Large intestine (tissue), 3 donors: ENCODE results near the gene NUDT3. TPM values are rescaled to one million over a fixed set of nuclear protein-coding genes. Genes with fewer than 3 reads are reported as not detected.
"Not testable (repeated sequence)": the region's sequence is repeated elsewhere in the genome, so short reads cannot be mapped to it uniquely, and the experiment has no call there.

Source experiments
- DNase-seq, 2 donors: peaks; one replicate each; pipeline versions ENCODE4 v3.0.0 to v3.0.0-alpha.2; 2013
- H3K27ac ChIP-seq: one replicate; pipeline ENCODE4 v1.5.1; 2013; ENCODE audit warnings: low read length
- H3K27me3 ChIP-seq: 2 replicates; pipeline ENCODE4 v1.6.1; 2013; ENCODE audit warnings: low read length; ENCODE audit not compliant: control insufficient read depth, insufficient read depth
- H3K36me3 ChIP-seq: 2 replicates; pipeline ENCODE4 v1.6.1; 2013; ENCODE audit warnings: low read length; ENCODE audit not compliant: control insufficient read depth, insufficient read depth
- H3K4me1 ChIP-seq: one replicate; pipeline ENCODE4 v1.6.1; 2013; ENCODE audit warnings: low read length; ENCODE audit not compliant: control insufficient read depth, insufficient read depth
- H3K4me3 ChIP-seq: one replicate; pipeline ENCODE4 v1.5.1; 2013; ENCODE audit warnings: low read length
- H3K9me3 ChIP-seq: one replicate; pipeline ENCODE4 v1.6.1; 2013; ENCODE audit warnings: mild to moderate bottlenecking, low read depth, low read length, moderate library complexity; ENCODE audit not compliant: control insufficient read depth
- WGBS: methylation state at CpG from one replicate; pipeline ENCODE4 v1.1.5; 2013; ENCODE audit warnings: low lambda C conversion rate; ENCODE audit not compliant: insufficient coverage; 5-methylcytosine and 5-hydroxymethylcytosine counted together
- polyA plus RNA-seq: library from polyadenylated mRNA; unstranded; fragments of 120-200 nt; gene quantifications from one replicate; pipeline ENCODE4 v1.2.1, GENCODE V29; 2013

Gene NUDT3
- polyA plus RNA-seq, 1 donor, result 13.5 TPM

- H3K9me3 ChIP-seq, result no peaks in the 10 kb centered on the region
- no peak overlapping the region for H3K4me3 ChIP-seq
- no peak for DNase-seq
- H3K27ac ChIP-seq, result peak overlapping the region; percentile 0
- WGBS, result no CpG with 5 or more reads among the region's 8 CpGs
- peaks cover 12% of the 10 kb centered on the region for H3K4me1 ChIP-seq
- peaks cover 2% of the 10 kb centered on the region for H3K36me3 ChIP-seq
- H3K27me3 ChIP-seq, result no peaks in the 10 kb centered on the region
These were observed 67.6 kb downstream of the NUDT3 start for GRCh38 chr6:34324738-34325444.

GRCh38 chr6:34324221-34324620 lies 68.2 kb downstream of the NUDT3 start:
- H3K9me3 ChIP-seq, H3K27me3 ChIP-seq, H3K4me3 ChIP-seq, H3K27ac ChIP-seq, H3K36me3 ChIP-seq, DNase-seq: not testable (repeated sequence)
- WGBS, result no CpG with 5 or more reads among the region's 2 CpGs
- H3K4me1 ChIP-seq, result peaks cover 16% of the 10 kb centered on the region

- H3K4me1 ChIP-seq, result peaks cover 25% of the 10 kb centered on the region
- DNase-seq, result no peak
- no peak overlapping the region for H3K27ac ChIP-seq
- H3K27me3 ChIP-seq, result no peaks in the 10 kb centered on the region
- no peaks in the 10 kb centered on the region for H3K9me3 ChIP-seq
- peaks cover 2% of the 10 kb centered on the region for H3K36me3 ChIP-seq
- H3K4me3 ChIP-seq, result no peak overlapping the region
- 97% methylated on average over 6 of the region's 6 CpGs for WGBS
These were observed 69.2 kb downstream of the NUDT3 start for GRCh38 chr6:34323300-34323699.

GRCh38 chr6:34322732-34323131 lies 69.7 kb downstream of the NUDT3 start:
- no peaks in the 10 kb centered on the region for H3K27me3 ChIP-seq
- peaks cover 29% of the 10 kb centered on the region for H3K4me1 ChIP-seq
- no peaks in the 10 kb centered on the region for H3K9me3 ChIP-seq
- WGBS, result no CpG with 5 or more reads among the region's 1 CpG
- H3K27ac ChIP-seq, result no peak overlapping the region
- H3K4me3 ChIP-seq, result no peak overlapping the region
- DNase-seq, result no peak
- peaks cover 2% of the 10 kb centered on the region for H3K36me3 ChIP-seq

- WGBS, result 90% methylated on average over 2 of the region's 5 CpGs
- no peaks in the 10 kb centered on the region for H3K9me3 ChIP-seq
- H3K27me3 ChIP-seq, result no peaks in the 10 kb centered on the region
- H3K4me1 ChIP-seq, result peaks cover 34% of the 10 kb centered on the region
- H3K27ac ChIP-seq, result no peak overlapping the region
- no peak overlapping the region for H3K4me3 ChIP-seq
- no peak for DNase-seq
- H3K36me3 ChIP-seq, result no peaks in the 10 kb centered on the region
These were observed 70.6 kb downstream of the NUDT3 start for GRCh38 chr6:34321821-34322220.

GRCh38 chr6:34319471-34319885 lies 73.0 kb downstream of the NUDT3 start:
- DNase-seq, result peak; percentile 83 to 93
- Histone ChIP-seq H3K36me3 (no peaks in the 10 kb centered on the region), H3K27ac (peak overlapping the region; percentile 83), H3K27me3 (no peaks in the 10 kb centered on the region), H3K9me3 (no peaks in the 10 kb centered on the region), H3K4me1 (peaks cover 34% of the 10 kb centered on the region), H3K4me3 (no peak overlapping the region)
- no CpG with 5 or more reads among the region's 4 CpGs for WGBS

GRCh38 chr6:34318499-34319470 lies 73.7 kb downstream of the NUDT3 start:
- WGBS, result 86% methylated on average over 1 of the region's 4 CpGs
- Histone ChIP-seq H3K4me1 (peaks cover 34% of the 10 kb centered on the region), H3K27ac (peak overlapping the region; percentile 83), H3K27me3 (no peaks in the 10 kb centered on the region), H3K36me3 (no peaks in the 10 kb centered on the region), H3K9me3 (no peaks in the 10 kb centered on the region), H3K4me3 (no peak overlapping the region)
- peak in 1 of 2 donors; percentile 27 for DNase-seq

- Histone ChIP-seq H3K36me3 (no peaks in the 10 kb centered on the region), H3K4me1 (peaks cover 34% of the 10 kb centered on the region), H3K4me3 (no peak overlapping the region), H3K27me3 (no peaks in the 10 kb centered on the region), H3K9me3 (no peaks in the 10 kb centered on the region), H3K27ac (peak overlapping the region; percentile 83)
- 50% methylated on average over 1 of the region's 3 CpGs for WGBS
- DNase-seq, result no peak
These were observed 74.5 kb downstream of the NUDT3 start for GRCh38 chr6:34317882-34318498.

- peaks cover 34% of the 10 kb centered on the region for H3K4me1 ChIP-seq
- DNase-seq, result no peak
- H3K27me3 ChIP-seq, result no peaks in the 10 kb centered on the region
- H3K4me3 ChIP-seq, result no peak overlapping the region
- H3K9me3 ChIP-seq, result no peaks in the 10 kb centered on the region
- H3K36me3 ChIP-seq, result no peaks in the 10 kb centered on the region
- no CpG with 5 or more reads among the region's 1 CpG for WGBS
- no peak overlapping the region for H3K27ac ChIP-seq
These were observed 75.3 kb downstream of the NUDT3 start for GRCh38 chr6:34317172-34317477.

GRCh38 chr6:34316431-34317171 lies 75.9 kb downstream of the NUDT3 start:
- Histone ChIP-seq H3K4me1 (peaks cover 34% of the 10 kb centered on the region), H3K36me3 (no peaks in the 10 kb centered on the region), H3K9me3 (no peaks in the 10 kb centered on the region), H3K4me3 (no peak overlapping the region), H3K27me3 (no peaks in the 10 kb centered on the region), H3K27ac (no peak overlapping the region)
- DNase-seq, result no peak
- no CpG with 5 or more reads among the region's 1 CpG for WGBS
